Spleen (tissue), 11 donors: ENCODE data around the gene EBNA1BP2. TPM values are rescaled to one million over a fixed set of nuclear protein-coding genes. Genes with fewer than 3 reads are reported as not detected.
"Not testable (repeated sequence)": the region's sequence is repeated elsewhere in the genome, so short reads cannot be mapped to it uniquely, and the experiment has no call there.

ENCODE experiments used
- DNase-seq: peaks from one replicate; pipeline ENCODE4 v3.0.0-alpha.2; 2020
- H3K27ac ChIP-seq, 8 donors: fragments of 200-600 bp; sonication (generic) in 7 of 8; 1 replicate in 4 of 8; 2 replicates in 4 of 8; pipeline versions ENCODE4 v1.5.0 to v1.8.0; 2016 to 2021; ENCODE audit warnings: inconsistent platforms in 4 of 8, mild to moderate bottlenecking in 4 of 8, moderate library complexity in 1 of 8
- H3K27me3 ChIP-seq, 7 donors: fragments of 200-600 bp; sonication (generic) in 6 of 7; replicated peaks in 1 of 7; 1 replicate in 4 of 7; 2 replicates in 3 of 7; pipeline versions ENCODE4 v1.5.0 to v1.8.0; 2016 to 2021; ENCODE audit warnings: inconsistent platforms in 3 of 7, mild to moderate bottlenecking in 1 of 7
- H3K36me3 ChIP-seq, 6 donors: fragments of 200-600 bp; sonication (generic) in 5 of 6; 1 replicate in 4 of 6; 2 replicates in 2 of 6; pipeline versions ENCODE4 v1.5.0 to v1.8.0; 2016 to 2021; ENCODE audit warnings: inconsistent platforms in 2 of 6
- H3K4me1 ChIP-seq, 6 donors: fragments of 200-600 bp; sonication (generic) in 5 of 6; 1 replicate in 3 of 6; 2 replicates in 3 of 6; pipeline versions ENCODE4 v1.5.0 to v1.8.0; 2016 to 2021; ENCODE audit warnings: inconsistent platforms in 3 of 6
- H3K4me3 ChIP-seq, 8 donors: fragments of 200-600 bp; sonication (generic) in 7 of 8; 1 replicate in 4 of 8; 2 replicates in 4 of 8; pipeline versions ENCODE4 v1.5.0 to v1.8.0; 2016 to 2021; ENCODE audit warnings: inconsistent platforms in 4 of 8, mild to moderate bottlenecking in 4 of 8, moderate library complexity in 2 of 8
- H3K9me3 ChIP-seq, 8 donors: fragments of 200-600 bp; sonication (generic) in 7 of 8; 1 replicate in 4 of 8; 2 replicates in 4 of 8; pipeline versions ENCODE4 v1.5.0 to v1.8.0; 2016 to 2021; ENCODE audit warnings: inconsistent platforms in 4 of 8
- CTCF ChIP-seq, 11 experiments: fragments of 200-600 bp in 7 of 11; fragments of 450-650 bp in 4 of 11; sonication (generic) in 4 of 11; IDR thresholded peaks in 8 of 11; conservative IDR thresholded peaks in 3 of 11; 1 replicate in 7 of 11; 2 replicates in 4 of 11; pipeline versions ENCODE4 v1.4.0 to v1.8.0; 2016 to 2021; ENCODE audit warnings: antibody characterized with exemption in 11 of 11, inconsistent platforms in 4 of 11, mild to moderate bottlenecking in 1 of 11
- POLR2A ChIP-seq, 3 donors: fragments of 450-650 bp; IDR thresholded peaks; one replicate each; pipeline ENCODE4 v1.5.1; 2017; ENCODE audit warnings: antibody characterized with exemption in 3 of 3, mild to moderate bottlenecking in 1 of 3
- POLR2AphosphoS5 ChIP-seq, 3 donors: sonication (generic); formaldehyde crosslinking; IDR thresholded peaks; one replicate each; pipeline ENCODE4 v1.5.1; 2017; ENCODE audit warnings: antibody characterized with exemption in 3 of 3
- WGBS, 5 donors: extraction: QIAGEN DNeasy Blood & Tissue Kit in 3 of 5; methylation state at CpG; one replicate each; pipeline versions ENCODE4 v1.1.5 to v1.1.7; 2013 to 2018; 5-methylcytosine and 5-hydroxymethylcytosine counted together
- intact Hi-C: fragments of 100-400 bp; cut with DNase I; formaldehyde crosslinking; loops from one replicate; pipeline ENCODE4 v1.15.0; 2023; ENCODE audit warnings: low total_unique reads
- polyA plus RNA-seq, 3 donors: library from polyadenylated mRNA; stranded (reverse); fragments of 200-250 nt; gene quantifications; one replicate each; pipeline ENCODE4 v1.2.1, GENCODE V29; 2013
- total RNA-seq, 7 donors: library from RNA; depleted of rRNA in 3 of 7; stranded (reverse); fragments of >200 nt in 3 of 7; fragmentation: NEBNext Ultra II Directional in 4 of 7; extraction: Animal tissue kit (Norgen Biotek cat#: 25700) in 4 of 7; gene quantifications; one replicate each; pipeline versions ENCODE4 v1.1.0 to v1.2.1, GENCODE V29; 2016 to 2021
- donor health status: healthy with polysubstance abuse.
- donor health status: DM: no; HTN: no; CAD: no; lungs with moderate emphysema.
- donor health status: DM: no; HTN: no; CAD: no.
- donor health status: Bipolar disorder and iron deficiency.
- donor health status: healthy.
- donor health status: DM: no; HTN: no; CAD: no.
- donor health status: DM: yes; HTN: yes; CAD: no.

EBNA1BP2 gene
- total and polyA plus RNA-seq, 10 donors, result 22.7 to 49.7 (median 33.1) TPM

GRCh38 chr1:43129426-43129825, 42.7 kb downstream of the EBNA1BP2 start:
- no peaks in the 10 kb centered on the region for H3K9me3 ChIP-seq
- intact Hi-C loops, result no loop called here
- H3K36me3 ChIP-seq, result no peaks in the 10 kb centered on the region
- TF ChIP-seq POLR2A (IDR thresholded peaks at IDR 0.05) (no peak), CTCF (IDR thresholded peaks at IDR 0.05 in 8 of 11, conservative IDR thresholded peaks at IDR 0.05 in 3 of 11) (no peak), POLR2AphosphoS5 (IDR thresholded peaks at IDR 0.05) (no peak)
- peaks cover 0 to 25% (median 0%) of the 10 kb centered on the region in 7 donors for H3K27me3 ChIP-seq
- no peaks in the 10 kb centered on the region for H3K4me1 ChIP-seq
- WGBS, 5 donors, result 80 to 87% (median 83%) methylated on average over 5 of the region's 5 CpGs
- no peak overlapping the region for H3K4me3 ChIP-seq
- no peak overlapping the region for H3K27ac ChIP-seq
- no peak for DNase-seq

GRCh38 chr1:43128816-43129215, 43.3 kb downstream of the EBNA1BP2 start:
- no peaks in the 10 kb centered on the region for H3K36me3 ChIP-seq
- no peak overlapping the region for H3K27ac ChIP-seq
- H3K9me3 ChIP-seq, result no peaks in the 10 kb centered on the region
- no peak for TF ChIP-seq POLR2AphosphoS5 (IDR thresholded peaks at IDR 0.05)
- no peak for TF ChIP-seq CTCF (IDR thresholded peaks at IDR 0.05 in 8 of 11, conservative IDR thresholded peaks at IDR 0.05 in 3 of 11)
- TF ChIP-seq POLR2A (IDR thresholded peaks at IDR 0.05), result no peak
- no peak overlapping the region for H3K4me3 ChIP-seq
- intact Hi-C loops, result no loop called here
- peaks cover 0 to 25% (median 0%) of the 10 kb centered on the region in 7 donors for H3K27me3 ChIP-seq
- H3K4me1 ChIP-seq, result no peaks in the 10 kb centered on the region
- DNase-seq, result no peak
- WGBS, 5 donors, result 82 to 92% (median 88%) methylated on average over 3 of the region's 3 CpGs

- 75 to 93% (median 89%) methylated on average over 1 of the region's 1 CpG for WGBS, 5 donors
- Histone ChIP-seq H3K4me1 (no peaks in the 10 kb centered on the region), H3K9me3 (no peaks in the 10 kb centered on the region), H3K4me3 (no peak overlapping the region), H3K27ac (no peak overlapping the region), H3K27me3 (peaks cover 0 to 25% (median 0%) of the 10 kb centered on the region in 7 donors), H3K36me3 (no peaks in the 10 kb centered on the region)
- intact Hi-C loops, result no loop called here
- TF ChIP-seq POLR2AphosphoS5 (IDR thresholded peaks at IDR 0.05) (no peak), POLR2A (IDR thresholded peaks at IDR 0.05) (no peak), CTCF (IDR thresholded peaks at IDR 0.05 in 8 of 11, conservative IDR thresholded peaks at IDR 0.05 in 3 of 11) (no peak)
- no peak for DNase-seq
These were observed 49.1 kb downstream of the EBNA1BP2 start for GRCh38 chr1:43123031-43123430.

GRCh38 chr1:43121256-43121900, 50.7 kb downstream of the EBNA1BP2 start:
- no peak for TF ChIP-seq POLR2A (IDR thresholded peaks at IDR 0.05)
- no peak for TF ChIP-seq CTCF (IDR thresholded peaks at IDR 0.05 in 8 of 11, conservative IDR thresholded peaks at IDR 0.05 in 3 of 11)
- TF ChIP-seq POLR2AphosphoS5 (IDR thresholded peaks at IDR 0.05), result no peak
- Histone ChIP-seq H3K4me1 (no peaks in the 10 kb centered on the region), H3K27ac (no peak overlapping the region), H3K9me3 (no peaks in the 10 kb centered on the region), H3K36me3 (no peaks in the 10 kb centered on the region), H3K27me3 (peaks cover 0 to 13% (median 0%) of the 10 kb centered on the region in 7 donors), H3K4me3 (no peak overlapping the region)
- no peak for DNase-seq
- 84 to 91% (median 85%) methylated on average over 8 of the region's 8 CpGs for WGBS, 5 donors
- intact Hi-C loops, result no loop called here

- DNase-seq, H3K27ac ChIP-seq, H3K4me1 ChIP-seq, H3K36me3 ChIP-seq, intact Hi-C loops, H3K4me3 ChIP-seq, H3K9me3 ChIP-seq: not testable (repeated sequence)
- H3K27me3 ChIP-seq, result peaks cover 0 to 10% (median 0%) of the 10 kb centered on the region in 7 donors
- 74 to 92% (median 86%) methylated on average over 23 to 35 of the region's 35 CpGs for WGBS, 5 donors
These were observed 52.0 kb downstream of the EBNA1BP2 start for GRCh38 chr1:43119928-43120586.
